GM21737 (cell line): ENCODE measurements around the gene CYP27B1.

Source experiments
- ATAC-seq: cut with Tn5 transposase; IDR thresholded peaks from one replicate; pipeline ENCODE4 v1.9.1; 2021; ENCODE audit warnings: mild to moderate bottlenecking, moderate library complexity; ENCODE audit not compliant: unreplicated experiment

CYP27B1 gene

GRCh38 chr12:57766464-57767304, at the start of gene CYP27B1:
TSS of gene CYP27B1 (minus strand) at chr12:57767078. CDS start at chr12:57767041, 37 bp downstream.
- ATAC-seq, result no peak

GRCh38 chr12:57816001-57816854, 49.4 kb upstream of the CYP27B1 start:
- ATAC-seq, result no peak

- ATAC-seq, result no peak
Measured at GRCh38 chr12:57815177-57816000, 48.5 kb upstream of the CYP27B1 start.

GRCh38 chr12:57813971-57814772, 47.3 kb upstream of the CYP27B1 start:
- no peak for ATAC-seq

- ATAC-seq, result no peak
Measured at GRCh38 chr12:57813111-57813970, 46.5 kb upstream of the CYP27B1 start.

GRCh38 chr12:57811028-57811755, 44.3 kb upstream of the CYP27B1 start:
- no peak for ATAC-seq

GRCh38 chr12:57810450-57810849, 43.6 kb upstream of the CYP27B1 start:
- ATAC-seq, result no peak

- no peak for ATAC-seq
Measured at GRCh38 chr12:57809425-57809824, 42.5 kb upstream of the CYP27B1 start.

- no peak for ATAC-seq
Measured at GRCh38 chr12:57808351-57808750, 41.5 kb upstream of the CYP27B1 start.

GRCh38 chr12:57807285-57807684, 40.4 kb upstream of the CYP27B1 start:
- ATAC-seq, result no peak

GRCh38 chr12:57806677-57807076, 39.8 kb upstream of the CYP27B1 start:
- ATAC-seq, result no peak

GRCh38 chr12:57803319-57803893, 36.5 kb upstream of the CYP27B1 start:
- ATAC-seq, result no peak

- no peak for ATAC-seq
Measured at GRCh38 chr12:57802607-57803006, 35.7 kb upstream of the CYP27B1 start.

GRCh38 chr12:57800965-57801364, 34.1 kb upstream of the CYP27B1 start:
- ATAC-seq, result no peak

- ATAC-seq, result no peak
Measured at GRCh38 chr12:57797933-57798332, 31.1 kb upstream of the CYP27B1 start.

- no peak for ATAC-seq
Measured at GRCh38 chr12:57796996-57797395, 30.1 kb upstream of the CYP27B1 start.

GRCh38 chr12:57795354-57795753, 28.5 kb upstream of the CYP27B1 start:
- ATAC-seq, result no peak

- ATAC-seq, result no peak
Measured at GRCh38 chr12:57793920-57794319, 27.0 kb upstream of the CYP27B1 start.
